ENCODE measurements around the gene BIN2.
"Not testable (repeated sequence)": the region's sequence is repeated elsewhere in the genome, so short reads cannot be mapped to it uniquely, and the experiment has no call there.

GRCh38 chr12:51337336-51337735, 13.4 kb upstream of the BIN2 start:
- TF ChIP-seq CTCF (conservative IDR thresholded peaks at IDR 0.05; ENCODE audit: low read length); EZH2phosphoT487 (IDR thresholded peaks at IDR 0.05; ENCODE audit: borderline replicate concordance, low read depth, low read length): not testable (repeated sequence)
